Progenitor cell of endocrine pancreas (in vitro differentiated cells): ENCODE data around the gene RCAN2. TPM values are rescaled to one million over a fixed set of nuclear protein-coding genes. Genes with fewer than 3 reads are reported as not detected.

Experiments
- DNase-seq: peaks from one replicate; pipeline ENCODE4 v3.0.0; 2021; ENCODE audit warnings: low spot score; ENCODE audit not compliant: unreplicated experiment
- H3K27ac Mint-ChIP-seq: 2 replicates; pipeline ENCODE4 v1.8.0; 2021; ENCODE audit warnings: mild to moderate bottlenecking, moderate library complexity, mixed read lengths
- H3K27me3 Mint-ChIP-seq: 2 replicates; pipeline ENCODE4 v1.8.0; 2021; ENCODE audit warnings: mixed read lengths
- H3K36me3 Mint-ChIP-seq: 2 replicates; pipeline ENCODE4 v1.8.0; 2022; ENCODE audit warnings: mixed read lengths; ENCODE audit not compliant: insufficient read depth
- H3K4me1 Mint-ChIP-seq: 2 replicates; pipeline ENCODE4 v1.8.0; 2021; ENCODE audit warnings: low read depth, mixed read lengths
- H3K4me3 Mint-ChIP-seq: 2 replicates; pipeline ENCODE4 v1.8.0; 2021; ENCODE audit warnings: low read depth, mild to moderate bottlenecking, moderate library complexity, mixed read lengths
- H3K9me3 Mint-ChIP-seq: 2 replicates; pipeline ENCODE4 v1.8.0; 2021; ENCODE audit warnings: low read depth, mixed read lengths
- total RNA-seq: library from RNA; stranded (reverse); gene quantifications from 2 replicates; pipeline ENCODE4 v1.2.1, GENCODE V29; 2021
- TF ChIP-seq, protein P1 (sequence below): fragments of 200-600 bp; sonication (generic); IDR thresholded peaks from one replicate; pipeline ENCODE4 v1.5.0; 2021; ENCODE audit warnings: antibody characterized with exemption, mild to moderate bottlenecking; ENCODE audit not compliant: unreplicated experiment

Gene RCAN2
- total RNA-seq, 1 donor from 2014 or later, result 23.3 TPM

DNA sequence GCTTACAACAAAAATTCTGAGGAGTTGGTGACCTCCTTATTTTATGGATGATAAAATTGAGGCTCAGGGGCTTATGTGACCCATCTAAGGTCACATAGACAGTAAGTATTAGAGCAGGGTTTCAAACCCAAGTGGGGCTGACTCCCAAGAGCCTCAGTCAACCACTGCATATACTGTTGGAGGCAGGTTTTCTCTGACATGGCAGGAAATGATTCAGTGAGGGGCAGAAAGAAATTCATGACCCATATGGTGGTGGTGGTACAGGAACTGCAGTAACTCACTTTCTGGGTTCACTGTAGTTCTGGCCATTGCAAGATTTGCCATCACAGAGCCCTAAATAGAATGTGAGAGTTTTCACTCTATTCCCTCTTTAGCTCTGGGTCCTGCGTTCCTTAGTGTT, 188.4 kb downstream of the RCAN2 start:
- Mint-ChIP-seq H3K9me3 (peaks cover 3% of the 10 kb centered on the region), H3K27ac (no peak overlapping the region), H3K4me3 (no peak overlapping the region), H3K27me3 (no peaks in the 10 kb centered on the region), H3K4me1 (no peaks in the 10 kb centered on the region), H3K36me3 (peaks cover 2% of the 10 kb centered on the region)
- TF ChIP-seq, protein P1, sequence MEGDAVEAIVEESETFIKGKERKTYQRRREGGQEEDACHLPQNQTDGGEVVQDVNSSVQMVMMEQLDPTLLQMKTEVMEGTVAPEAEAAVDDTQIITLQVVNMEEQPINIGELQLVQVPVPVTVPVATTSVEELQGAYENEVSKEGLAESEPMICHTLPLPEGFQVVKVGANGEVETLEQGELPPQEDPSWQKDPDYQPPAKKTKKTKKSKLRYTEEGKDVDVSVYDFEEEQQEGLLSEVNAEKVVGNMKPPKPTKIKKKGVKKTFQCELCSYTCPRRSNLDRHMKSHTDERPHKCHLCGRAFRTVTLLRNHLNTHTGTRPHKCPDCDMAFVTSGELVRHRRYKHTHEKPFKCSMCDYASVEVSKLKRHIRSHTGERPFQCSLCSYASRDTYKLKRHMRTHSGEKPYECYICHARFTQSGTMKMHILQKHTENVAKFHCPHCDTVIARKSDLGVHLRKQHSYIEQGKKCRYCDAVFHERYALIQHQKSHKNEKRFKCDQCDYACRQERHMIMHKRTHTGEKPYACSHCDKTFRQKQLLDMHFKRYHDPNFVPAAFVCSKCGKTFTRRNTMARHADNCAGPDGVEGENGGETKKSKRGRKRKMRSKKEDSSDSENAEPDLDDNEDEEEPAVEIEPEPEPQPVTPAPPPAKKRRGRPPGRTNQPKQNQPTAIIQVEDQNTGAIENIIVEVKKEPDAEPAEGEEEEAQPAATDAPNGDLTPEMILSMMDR, result no peak
- DNase-seq, result no peak

DNA sequence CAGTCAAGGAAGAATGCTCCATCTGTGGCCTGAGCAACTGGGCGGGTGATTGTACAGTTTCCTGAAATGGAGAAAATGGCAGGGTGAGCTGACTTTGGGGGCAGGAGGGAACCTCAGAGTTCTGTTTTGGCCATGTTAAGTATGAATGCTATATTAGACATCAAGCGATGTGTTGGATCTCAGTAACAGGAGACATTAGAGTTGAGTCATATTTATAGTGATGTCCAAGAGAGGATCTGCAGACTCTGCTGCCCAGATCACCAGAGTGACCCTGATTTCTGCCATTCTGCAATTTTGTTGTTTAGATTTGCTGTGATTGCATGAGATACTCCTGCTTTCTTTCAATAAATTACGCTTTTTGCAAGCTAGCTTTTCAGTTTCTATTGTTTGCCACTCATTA, 189.1 kb downstream of the RCAN2 start:
- Mint-ChIP-seq H3K4me1 (no peaks in the 10 kb centered on the region), H3K9me3 (peaks cover 3% of the 10 kb centered on the region), H3K36me3 (peaks cover 2% of the 10 kb centered on the region), H3K27ac (no peak overlapping the region), H3K27me3 (no peaks in the 10 kb centered on the region), H3K4me3 (no peak overlapping the region)
- TF ChIP-seq, protein P1, result no peak
- DNase-seq, result no peak

DNA sequence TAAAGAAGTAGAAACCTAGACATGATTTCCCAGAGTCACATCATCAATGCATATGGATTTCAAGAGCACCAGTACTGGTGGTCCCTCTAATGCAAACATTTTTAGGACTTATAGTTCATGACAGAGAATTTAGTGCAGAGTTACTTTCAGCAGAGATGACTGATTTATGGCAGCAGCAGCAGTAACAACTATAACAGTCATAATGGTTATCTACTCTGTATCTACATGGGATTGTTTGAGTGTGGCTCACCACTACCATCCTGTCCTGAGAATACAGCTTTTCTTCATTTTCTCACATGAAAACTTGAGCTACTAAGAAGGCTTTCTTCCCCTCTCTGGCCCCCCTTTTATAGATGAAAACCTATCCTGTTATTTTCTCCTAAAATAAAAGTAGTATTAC, 192.0 kb downstream of the RCAN2 start:
- no peak for DNase-seq
- no peaks in the 10 kb centered on the region for H3K4me1 Mint-ChIP-seq
- H3K36me3 Mint-ChIP-seq, result peaks cover 2% of the 10 kb centered on the region
- TF ChIP-seq, protein P1, result no peak
- H3K4me3 Mint-ChIP-seq, result no peak overlapping the region
- H3K27me3 Mint-ChIP-seq, result no peaks in the 10 kb centered on the region
- H3K27ac Mint-ChIP-seq, result no peak overlapping the region
- peaks cover 3% of the 10 kb centered on the region for H3K9me3 Mint-ChIP-seq

DNA sequence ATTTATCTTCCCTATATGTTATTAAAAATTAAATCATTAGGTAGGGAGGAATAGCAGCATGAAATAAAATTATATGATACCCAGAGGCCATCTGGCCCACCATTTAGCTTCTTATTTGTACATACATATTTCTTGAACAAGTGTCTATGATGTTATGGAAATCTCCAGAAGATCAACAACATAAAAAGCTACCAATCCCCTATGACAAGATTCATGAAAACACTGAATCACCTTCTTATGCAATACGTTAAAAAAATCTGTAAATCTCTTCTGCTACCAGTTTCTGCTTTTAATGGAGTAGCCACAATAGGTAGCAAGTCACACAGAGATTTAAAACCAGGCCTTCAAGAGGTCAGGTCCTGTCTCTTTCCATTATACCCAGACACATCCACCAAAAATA, 194.7 kb downstream of the RCAN2 start:
- no peaks in the 10 kb centered on the region for H3K27me3 Mint-ChIP-seq
- TF ChIP-seq, protein P1, result no peak
- no peaks in the 10 kb centered on the region for H3K4me1 Mint-ChIP-seq
- H3K36me3 Mint-ChIP-seq, result peaks cover 2% of the 10 kb centered on the region
- H3K9me3 Mint-ChIP-seq, result peaks cover 3% of the 10 kb centered on the region
- H3K4me3 Mint-ChIP-seq, result no peak overlapping the region
- no peak for DNase-seq
- H3K27ac Mint-ChIP-seq, result no peak overlapping the region

DNA sequence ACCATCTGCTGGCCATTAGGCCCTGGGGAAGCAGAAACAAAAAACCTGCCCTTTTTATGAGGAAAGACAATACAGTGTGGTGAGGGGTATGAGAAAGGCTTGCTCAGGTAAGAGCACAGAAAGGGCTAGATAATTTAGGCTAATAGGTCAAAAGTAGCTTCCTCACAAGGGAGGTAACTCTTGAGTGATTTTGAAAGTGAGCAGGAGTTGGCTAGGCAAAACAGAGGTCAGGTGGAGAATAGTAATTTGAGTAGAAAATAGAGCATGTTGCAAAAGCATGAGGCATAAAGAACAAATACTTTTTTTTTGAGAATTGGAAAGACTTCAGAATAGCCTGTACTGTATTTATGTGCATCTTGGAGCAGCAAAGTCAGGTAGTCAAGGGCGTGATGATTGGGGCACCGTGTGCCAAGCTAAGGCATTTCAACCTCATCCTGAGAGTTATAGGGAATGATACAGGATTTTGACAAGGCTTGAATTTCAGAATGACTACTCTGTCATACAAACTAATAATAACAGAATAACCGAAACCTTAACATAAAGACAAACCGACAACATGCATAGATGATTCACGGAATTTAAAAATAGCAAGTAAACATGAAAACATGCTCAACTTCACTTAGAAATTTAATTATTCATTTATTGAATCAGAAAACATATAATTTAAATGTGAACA, 197.5 kb downstream of the RCAN2 start:
- no peaks in the 10 kb centered on the region for H3K36me3 Mint-ChIP-seq

More for the DNA sequence above, 197.5 kb downstream of the RCAN2 start:
- TF ChIP-seq, protein P1, result no peak
- Mint-ChIP-seq H3K9me3 (no peaks in the 10 kb centered on the region), H3K4me1 (peaks cover 14% of the 10 kb centered on the region), H3K27ac (no peak overlapping the region), H3K27me3 (no peaks in the 10 kb centered on the region), H3K4me3 (no peak overlapping the region)
- no peak for DNase-seq
